B cell (primary cell): ENCODE results near the gene TMEM120A. TPM values are rescaled to one million over a fixed set of nuclear protein-coding genes. Genes with fewer than 3 reads are reported as not detected.

Experiments used
- ATAC-seq: fragments of 200-7000 bp; cut with Tn5 transposase; one replicate; pipeline ENCODE4 v1.10.0; 2021; ENCODE audit warnings: low read depth, mild to moderate bottlenecking, moderate number of reproducible peaks, moderate library complexity
- CTCF ChIA-PET: fragments of 350-600 bp; sonication (Branson Sonifier 250); formaldehyde crosslinking; loops from one replicate; lab custom pipeline; 2021; ENCODE audit warnings: antibody characterized with exemption, inconsistent platforms; lab: Charles Lee
- POLR2A ChIA-PET: fragments of 350-600 bp; sonication (Branson Sonifier 250); formaldehyde crosslinking; loops from one replicate; lab custom pipeline; 2021; ENCODE audit warnings: antibody characterized with exemption; lab: Charles Lee
- DNase-seq: peaks from one replicate; pipeline ENCODE4 v3.0.0; 2013
- H2AFZ ChIP-seq: 2 replicates; pipeline ENCODE4 v1.6.1; 2012; ENCODE audit warnings: mild to moderate bottlenecking, low read depth, low read length; ENCODE audit not compliant: insufficient read depth, poor library complexity, severe bottlenecking
- H3K27ac ChIP-seq, 2 donors: 1 replicate in 1 of 2; 2 replicates in 1 of 2; pipeline ENCODE4 v1.5.1; 2012 to 2013; ENCODE audit warnings: low read length in 2 of 2, mild to moderate bottlenecking in 2 of 2, moderate library complexity in 1 of 2
- H3K27me3 ChIP-seq, 4 experiments: fragments of 200-600 bp in 1 of 4; sonication (generic) in 1 of 4; replicated peaks in 1 of 4; 1 replicate in 2 of 4; 2 replicates in 2 of 4; pipeline versions ENCODE4 v1.6.1 to v1.7.0; 2013 to 2016; ENCODE audit warnings: low read length in 3 of 4, mild to moderate bottlenecking in 2 of 4, mixed read lengths in 1 of 4, moderate library complexity in 1 of 4; ENCODE audit not compliant: insufficient read depth in 4 of 4, control insufficient read depth in 3 of 4; ENCODE audit errors: control extremely low read depth in 1 of 4
- H3K36me3 ChIP-seq, 2 experiments: replicated peaks in 1 of 2; 1 replicate in 1 of 2; 2 replicates in 1 of 2; pipeline versions ENCODE4 v1.6.1 to v1.7.1; 2013; ENCODE audit warnings: low read length in 1 of 2; ENCODE audit not compliant: insufficient read depth in 2 of 2, control insufficient read depth in 1 of 2; ENCODE audit errors: control extremely low read depth in 1 of 2, extremely low read depth in 1 of 2
- H3K4me1 ChIP-seq, 2 donors: fragments of 200-600 bp in 1 of 2; sonication (generic) in 1 of 2; 1 replicate in 1 of 2; 2 replicates in 1 of 2; pipeline versions ENCODE4 v1.5.1 to v1.6.1; 2013 to 2017; ENCODE audit warnings: low read length in 2 of 2; ENCODE audit not compliant: control insufficient read depth in 2 of 2, insufficient read depth in 2 of 2
- H3K4me2 ChIP-seq: replicated peaks from 2 replicates; pipeline ENCODE3; 2012; ENCODE audit warnings: mild to moderate bottlenecking, low read depth, low read length; ENCODE audit not compliant: poor library complexity, severe bottlenecking
- H3K4me3 ChIP-seq, 5 experiments: fragments of 200-600 bp in 1 of 5; sonication (generic) in 1 of 5; 1 replicate in 3 of 5; 2 replicates in 2 of 5; pipeline versions ENCODE4 v1.5.1 to v1.7.0; 2011 to 2016; ENCODE audit warnings: low read length in 4 of 5, mild to moderate bottlenecking in 4 of 5, low read depth in 2 of 5, control low read depth in 1 of 5, moderate library complexity in 1 of 5; ENCODE audit not compliant: insufficient read depth in 1 of 5; ENCODE audit errors: control extremely low read depth in 1 of 5, extremely low read depth in 1 of 5
- H3K79me2 ChIP-seq: fragments of 200-600 bp; sonication (generic); one replicate; pipeline ENCODE4 v1.6.0; 2016; ENCODE audit warnings: low read length; ENCODE audit not compliant: control insufficient read depth, insufficient read depth
- H3K9ac ChIP-seq: fragments of 200-600 bp; sonication (generic); 2 replicates; pipeline ENCODE4 v1.6.1; 2017; ENCODE audit warnings: mild to moderate bottlenecking, low read length, moderate library complexity
- H3K9me3 ChIP-seq, 3 donors: one replicate each; pipeline versions ENCODE4 v1.6.1 to v1.7.1; 2013; ENCODE audit warnings: low read length in 2 of 3; ENCODE audit not compliant: control insufficient read depth in 2 of 3, insufficient read depth in 1 of 3; ENCODE audit errors: control extremely low read depth in 1 of 3
- H4K20me1 ChIP-seq: 2 replicates; pipeline ENCODE4 v1.6.0; 2012; ENCODE audit warnings: mild to moderate bottlenecking, low read length; ENCODE audit not compliant: insufficient read depth, control insufficient read depth, poor library complexity, severe bottlenecking
- H3K27ac Mint-ChIP-seq: one replicate; pipeline ENCODE4 v1.8.0; 2021; ENCODE audit warnings: mixed read lengths
- H3K27me3 Mint-ChIP-seq: one replicate; pipeline ENCODE4 v1.8.0; 2021; ENCODE audit warnings: mixed read lengths
- H3K4me1 Mint-ChIP-seq: one replicate; pipeline ENCODE4 v1.8.0; 2021; ENCODE audit warnings: mixed read lengths
- H3K4me3 Mint-ChIP-seq: one replicate; pipeline ENCODE4 v1.8.0; 2021; ENCODE audit warnings: mixed read lengths
- H3K9me3 Mint-ChIP-seq: one replicate; pipeline ENCODE4 v1.8.0; 2022; ENCODE audit warnings: mixed read lengths; ENCODE audit not compliant: insufficient read depth
- EZH2 ChIP-seq: IDR thresholded peaks from 2 replicates; pipeline ENCODE4 v1.6.1; 2012; ENCODE audit warnings: borderline replicate concordance, low read depth, mild to moderate bottlenecking, moderate library complexity, low read length; ENCODE audit not compliant: insufficient read depth, poor library complexity, severe bottlenecking
- WGBS: methylation state at CpG from one replicate; pipeline ENCODE4 v1.1.5; 2013; ENCODE audit warnings: missing lambda C conversion rate; ENCODE audit not compliant: insufficient coverage; 5-methylcytosine and 5-hydroxymethylcytosine counted together
- intact Hi-C: fragments of 100-400 bp; cut with micrococcal nuclease; formaldehyde crosslinking; loops from one replicate; pipeline ENCODE4 v1.10.0; 2022
- polyA plus RNA-seq: library from polyadenylated mRNA; depleted of rRNA; stranded (reverse); fragments of >200 nt; gene quantifications from 2 replicates; pipeline ENCODE4 v1.2.3, GENCODE V29; 2012
- total RNA-seq, 2 donors: library from RNA; stranded (reverse); fragments of 120-200 nt in 1 of 2; gene quantifications; 1 replicate in 1 of 2; 2 replicates in 1 of 2; pipeline versions ENCODE4 v1.2.3 to v1.2.4, GENCODE V29; 2013 to 2022
- TF ChIP-seq, protein P1 (sequence below): fragments of 200-600 bp; IDR thresholded peaks from one replicate; pipeline ENCODE4 v1.8.0; 2022; ENCODE audit warnings: antibody characterized with exemption, mild to moderate bottlenecking

TMEM120A gene
- total and polyA plus RNA-seq, 2 donors (not counting 1 experiment from before 2014, with no cell fraction given), result 39.0 to 49.3 TPM

GRCh38 chr7:75981203-75981452 lies 13.3 kb downstream of the TMEM120A start:
- no peaks in the 10 kb centered on the region for H3K27me3 Mint-ChIP-seq
- WGBS, result 86% methylated on average over 11 of the region's 12 CpGs
- no peaks in the 10 kb centered on the region for H3K79me2 ChIP-seq
- H3K4me3 ChIP-seq, result no peak overlapping the region
- H3K4me1 Mint-ChIP-seq, result no peaks in the 10 kb centered on the region
- no peaks in the 10 kb centered on the region for H3K9me3 ChIP-seq
- no peak for ATAC-seq
- no peak overlapping the region for H3K4me3 Mint-ChIP-seq
- H4K20me1 ChIP-seq, result no peaks in the 10 kb centered on the region
- H3K27ac Mint-ChIP-seq, result no peak overlapping the region
- no peak for TF ChIP-seq EZH2
- TF ChIP-seq, protein P1, sequence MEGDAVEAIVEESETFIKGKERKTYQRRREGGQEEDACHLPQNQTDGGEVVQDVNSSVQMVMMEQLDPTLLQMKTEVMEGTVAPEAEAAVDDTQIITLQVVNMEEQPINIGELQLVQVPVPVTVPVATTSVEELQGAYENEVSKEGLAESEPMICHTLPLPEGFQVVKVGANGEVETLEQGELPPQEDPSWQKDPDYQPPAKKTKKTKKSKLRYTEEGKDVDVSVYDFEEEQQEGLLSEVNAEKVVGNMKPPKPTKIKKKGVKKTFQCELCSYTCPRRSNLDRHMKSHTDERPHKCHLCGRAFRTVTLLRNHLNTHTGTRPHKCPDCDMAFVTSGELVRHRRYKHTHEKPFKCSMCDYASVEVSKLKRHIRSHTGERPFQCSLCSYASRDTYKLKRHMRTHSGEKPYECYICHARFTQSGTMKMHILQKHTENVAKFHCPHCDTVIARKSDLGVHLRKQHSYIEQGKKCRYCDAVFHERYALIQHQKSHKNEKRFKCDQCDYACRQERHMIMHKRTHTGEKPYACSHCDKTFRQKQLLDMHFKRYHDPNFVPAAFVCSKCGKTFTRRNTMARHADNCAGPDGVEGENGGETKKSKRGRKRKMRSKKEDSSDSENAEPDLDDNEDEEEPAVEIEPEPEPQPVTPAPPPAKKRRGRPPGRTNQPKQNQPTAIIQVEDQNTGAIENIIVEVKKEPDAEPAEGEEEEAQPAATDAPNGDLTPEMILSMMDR, result no peak
- no peak overlapping the region for H2AFZ ChIP-seq
- DNase-seq, result no peak
- no peaks in the 10 kb centered on the region for H3K9me3 Mint-ChIP-seq
- no peaks in the 10 kb centered on the region for H3K27me3 ChIP-seq
- ChIA-PET CTCF (no interaction called here), POLR2A (no interaction called here)
- no peak overlapping the region for H3K27ac ChIP-seq
- H3K9ac ChIP-seq, result no peak overlapping the region
- H3K4me1 ChIP-seq, result no peaks in the 10 kb centered on the region
- no peak overlapping the region for H3K4me2 ChIP-seq
- peaks cover 0 to 45% of the 10 kb centered on the region in 2 experiments for H3K36me3 ChIP-seq
- intact Hi-C loops, result no loop called here

GRCh38 chr7:75980430-75981202 lies 13.8 kb downstream of the TMEM120A start:
- WGBS, result 94% methylated on average over 27 of the region's 29 CpGs
- no peaks in the 10 kb centered on the region for H3K9me3 Mint-ChIP-seq
- Histone ChIP-seq H3K4me2 (no peak overlapping the region), H3K9ac (no peak overlapping the region), H4K20me1 (no peaks in the 10 kb centered on the region), H3K79me2 (no peaks in the 10 kb centered on the region), H3K4me3 (no peak overlapping the region), H3K27me3 (no peaks in the 10 kb centered on the region), H3K4me1 (no peaks in the 10 kb centered on the region), H3K36me3 (peaks cover 0 to 40% of the 10 kb centered on the region in 2 experiments), H3K27ac (no peak overlapping the region), H2AFZ (no peak overlapping the region), H3K9me3 (no peaks in the 10 kb centered on the region)
- POLR2A ChIA-PET, result no interaction called here
- no peak overlapping the region for H3K4me3 Mint-ChIP-seq
- CTCF ChIA-PET, result no interaction called here
- TF ChIP-seq, protein P1, result no peak
- no peak for TF ChIP-seq EZH2
- ATAC-seq (no peak), DNase-seq (no peak)
- no peaks in the 10 kb centered on the region for H3K4me1 Mint-ChIP-seq
- no peaks in the 10 kb centered on the region for H3K27me3 Mint-ChIP-seq
- no peak overlapping the region for H3K27ac Mint-ChIP-seq
- intact Hi-C loops, result no loop called here
